Chondrocyte (in vitro differentiated cells): ENCODE results near the gene BMPER. TPM values are rescaled to one million over a fixed set of nuclear protein-coding genes. Genes with fewer than 3 reads are reported as not detected.

Experiments
- DNase-seq: peaks from one replicate; pipeline ENCODE4 v3.0.0; 2021; ENCODE audit warnings: mixed read lengths, low spot score
- H3K27ac Mint-ChIP-seq: one replicate; pipeline ENCODE4 v1.8.0; 2021; ENCODE audit warnings: mild to moderate bottlenecking, moderate library complexity, mixed read lengths; ENCODE audit not compliant: unreplicated experiment
- H3K27me3 Mint-ChIP-seq: 2 replicates; pipeline ENCODE4 v1.8.0; 2021; ENCODE audit warnings: low read depth, mixed read lengths
- H3K36me3 Mint-ChIP-seq: 2 replicates; pipeline ENCODE4 v1.8.0; 2021; ENCODE audit warnings: low read depth, mixed read lengths
- H3K4me1 Mint-ChIP-seq: 2 replicates; pipeline ENCODE4 v1.8.0; 2021; ENCODE audit warnings: low read depth, mild to moderate bottlenecking, mixed read lengths
- H3K4me3 Mint-ChIP-seq: one replicate; pipeline ENCODE4 v1.8.0; 2021; ENCODE audit warnings: mild to moderate bottlenecking, moderate library complexity, mixed read lengths; ENCODE audit not compliant: unreplicated experiment
- H3K9me3 Mint-ChIP-seq: 2 replicates; pipeline ENCODE4 v1.8.0; 2021; ENCODE audit warnings: low read depth, mixed read lengths
- total RNA-seq: library from RNA; stranded (reverse); gene quantifications from 3 replicates; pipeline ENCODE4 v1.2.1, GENCODE V29; 2021
- TF ChIP-seq, protein P1 (sequence below): fragments of 200-600 bp; sonication (generic); IDR thresholded peaks from 2 replicates; pipeline ENCODE4 v1.5.0; 2021; ENCODE audit warnings: antibody characterized with exemption, mild to moderate bottlenecking, moderate library complexity

The BMPER gene
- total RNA-seq, 1 donor from 2014 or later: 0.30 TPM

DNA sequence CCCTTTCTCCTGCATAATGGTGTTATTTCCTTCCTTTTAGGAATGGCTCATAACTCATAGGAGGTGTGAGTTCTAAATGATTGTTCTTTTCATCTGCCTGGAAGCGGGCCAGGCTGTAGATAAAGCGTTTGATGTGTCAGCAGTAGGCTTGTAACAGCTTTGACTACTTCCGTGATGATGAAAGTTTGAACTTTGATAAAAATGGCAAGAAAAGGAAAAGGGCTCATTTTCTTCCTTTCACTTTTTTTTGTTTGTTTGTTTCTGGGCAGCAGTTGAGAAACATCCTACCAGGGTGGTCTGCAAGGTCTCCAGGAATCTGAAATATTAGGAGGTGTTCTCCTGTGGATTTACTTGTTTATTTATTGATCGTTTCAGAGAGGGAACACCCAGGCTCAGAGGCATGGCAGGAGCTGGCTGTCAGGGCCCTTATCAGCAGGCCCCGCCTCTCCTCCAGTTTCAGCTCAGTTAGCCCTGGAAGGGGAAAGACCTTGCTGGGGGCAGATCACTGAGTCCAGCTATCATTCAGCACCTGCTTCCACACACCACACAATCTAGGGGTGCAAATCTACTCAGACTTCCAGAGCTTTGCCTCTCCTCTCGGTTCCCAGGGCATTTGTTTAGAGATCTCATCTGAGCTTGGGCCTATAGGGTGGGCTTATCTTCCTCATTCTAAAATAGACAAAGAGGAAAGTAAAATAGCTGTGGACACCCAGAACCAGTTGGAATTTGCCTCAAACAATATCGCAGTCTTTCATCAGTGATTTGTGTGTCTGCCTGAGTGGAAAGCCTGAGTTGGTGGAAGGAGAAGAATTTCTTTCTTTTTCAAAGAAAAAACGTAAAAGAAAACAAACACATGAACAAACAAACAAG is 130.9 kb downstream of the BMPER start:
- no peaks in the 10 kb centered on the region for H3K9me3 Mint-ChIP-seq
- no peaks in the 10 kb centered on the region for H3K36me3 Mint-ChIP-seq
- DNase-seq: no peak
- peaks cover 7% of the 10 kb centered on the region for H3K4me1 Mint-ChIP-seq
- H3K27me3 Mint-ChIP-seq: no peaks in the 10 kb centered on the region
- TF ChIP-seq, protein P1, sequence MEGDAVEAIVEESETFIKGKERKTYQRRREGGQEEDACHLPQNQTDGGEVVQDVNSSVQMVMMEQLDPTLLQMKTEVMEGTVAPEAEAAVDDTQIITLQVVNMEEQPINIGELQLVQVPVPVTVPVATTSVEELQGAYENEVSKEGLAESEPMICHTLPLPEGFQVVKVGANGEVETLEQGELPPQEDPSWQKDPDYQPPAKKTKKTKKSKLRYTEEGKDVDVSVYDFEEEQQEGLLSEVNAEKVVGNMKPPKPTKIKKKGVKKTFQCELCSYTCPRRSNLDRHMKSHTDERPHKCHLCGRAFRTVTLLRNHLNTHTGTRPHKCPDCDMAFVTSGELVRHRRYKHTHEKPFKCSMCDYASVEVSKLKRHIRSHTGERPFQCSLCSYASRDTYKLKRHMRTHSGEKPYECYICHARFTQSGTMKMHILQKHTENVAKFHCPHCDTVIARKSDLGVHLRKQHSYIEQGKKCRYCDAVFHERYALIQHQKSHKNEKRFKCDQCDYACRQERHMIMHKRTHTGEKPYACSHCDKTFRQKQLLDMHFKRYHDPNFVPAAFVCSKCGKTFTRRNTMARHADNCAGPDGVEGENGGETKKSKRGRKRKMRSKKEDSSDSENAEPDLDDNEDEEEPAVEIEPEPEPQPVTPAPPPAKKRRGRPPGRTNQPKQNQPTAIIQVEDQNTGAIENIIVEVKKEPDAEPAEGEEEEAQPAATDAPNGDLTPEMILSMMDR: no peak
- H3K4me3 Mint-ChIP-seq: no peak overlapping the region
- H3K27ac Mint-ChIP-seq: no peak overlapping the region

DNA sequence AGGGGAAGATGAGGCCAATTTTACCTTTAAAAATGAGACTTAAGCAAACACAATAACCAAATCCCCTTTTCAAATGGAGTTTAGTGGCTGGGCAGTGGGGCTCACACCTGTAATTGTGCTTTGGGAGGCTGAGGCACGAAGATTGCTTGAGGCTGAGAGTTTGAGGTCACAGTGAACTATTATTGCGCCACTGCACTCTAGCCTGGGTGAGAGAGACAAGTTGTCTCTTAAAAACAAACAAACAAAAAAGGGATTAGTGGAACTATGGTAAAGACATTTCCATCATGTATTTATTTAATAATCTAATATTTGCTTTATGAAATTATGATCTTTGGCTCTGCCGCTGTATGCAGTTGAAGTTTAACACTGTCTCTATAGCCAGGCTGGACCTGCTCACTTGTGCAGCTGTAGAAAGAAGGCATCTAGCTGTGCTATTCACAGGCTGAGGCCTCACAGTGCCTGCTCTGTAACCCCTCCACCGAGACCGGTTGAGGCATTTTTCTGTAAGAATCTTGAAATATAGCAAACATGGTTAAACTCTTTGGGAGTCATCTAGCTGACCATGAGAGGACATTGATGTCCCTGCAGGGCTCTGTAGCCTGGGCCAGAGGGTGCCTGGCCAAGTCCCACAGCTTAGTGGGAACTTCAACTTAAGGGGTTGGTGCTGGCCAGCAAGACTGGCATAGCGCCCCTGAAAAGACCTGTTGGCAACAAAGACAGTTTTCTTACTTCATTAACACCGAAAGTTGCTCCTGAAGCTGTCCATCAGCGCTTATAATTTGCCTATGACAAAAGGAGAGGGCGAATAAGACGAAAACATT is 131.8 kb downstream of the BMPER start:
- TF ChIP-seq, protein P1: no peak
- H3K36me3 Mint-ChIP-seq: no peaks in the 10 kb centered on the region

DNA sequence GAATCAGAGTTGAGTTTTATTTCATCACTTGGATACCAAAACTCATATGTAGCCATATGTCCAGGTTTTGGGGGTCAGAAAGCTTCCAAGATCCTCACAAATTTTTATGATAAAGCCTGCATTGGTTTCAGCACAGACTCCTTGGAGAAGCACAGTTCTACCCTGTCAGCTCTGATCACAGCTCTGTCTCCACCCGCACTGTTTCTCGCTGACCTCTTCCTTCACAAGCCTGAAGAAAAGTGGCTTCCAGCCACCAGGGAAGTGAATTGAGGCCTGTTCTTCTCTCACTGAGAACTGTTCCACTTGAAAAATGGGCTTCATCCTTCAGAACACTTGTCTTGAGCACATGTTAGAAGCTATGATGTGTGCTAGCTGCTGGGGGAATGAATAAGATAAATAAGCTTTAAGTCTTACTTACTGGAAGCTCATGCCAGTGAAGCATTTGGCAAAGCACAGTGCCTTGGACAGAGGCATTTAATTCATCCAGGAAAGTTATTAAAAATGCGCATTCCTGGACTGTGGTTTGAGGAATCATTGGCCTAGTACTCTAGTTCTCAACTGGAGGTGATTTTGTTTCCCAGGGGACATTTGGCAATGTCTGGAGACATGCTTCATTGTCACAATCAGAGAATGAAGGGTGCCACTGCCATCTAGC is 133.6 kb downstream of the BMPER start:
- H3K9me3 Mint-ChIP-seq: no peaks in the 10 kb centered on the region
- H3K4me1 Mint-ChIP-seq: peaks cover 7% of the 10 kb centered on the region
- H3K27me3 Mint-ChIP-seq: no peaks in the 10 kb centered on the region
- no peak overlapping the region for H3K4me3 Mint-ChIP-seq
- no peaks in the 10 kb centered on the region for H3K36me3 Mint-ChIP-seq
- H3K27ac Mint-ChIP-seq: no peak overlapping the region
- DNase-seq: no peak
- TF ChIP-seq, protein P1: no peak

More for the DNA sequence above, 131.8 kb downstream of the BMPER start:
- Mint-ChIP-seq H3K27me3 (no peaks in the 10 kb centered on the region), H3K9me3 (no peaks in the 10 kb centered on the region), H3K27ac (no peak overlapping the region), H3K4me1 (peaks cover 7% of the 10 kb centered on the region), H3K4me3 (no peak overlapping the region)
- no peak for DNase-seq

DNA sequence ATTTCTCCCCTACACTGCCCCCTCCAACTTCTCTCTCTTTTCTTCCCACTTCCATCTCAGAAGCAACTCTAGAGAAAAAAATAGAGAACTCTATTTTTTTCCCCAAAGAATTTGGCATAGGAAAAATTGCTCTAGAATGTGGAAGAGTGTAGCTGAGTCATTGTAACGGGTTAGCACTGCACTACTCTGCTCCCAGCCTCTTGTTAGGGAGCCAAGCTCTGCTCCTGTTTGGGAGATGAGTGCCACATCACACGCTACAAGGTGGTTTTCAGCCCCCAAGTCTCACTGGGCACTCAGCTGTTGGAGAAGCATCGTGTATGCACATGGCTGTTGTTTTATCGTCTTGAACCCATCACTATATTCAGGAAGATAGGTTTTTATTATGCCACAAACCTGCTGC is 136.4 kb downstream of the BMPER start:
- H3K4me1 Mint-ChIP-seq: peaks cover 7% of the 10 kb centered on the region
- no peaks in the 10 kb centered on the region for H3K36me3 Mint-ChIP-seq
- H3K4me3 Mint-ChIP-seq: no peak overlapping the region
- no peak for DNase-seq
- no peak overlapping the region for H3K27ac Mint-ChIP-seq
- H3K9me3 Mint-ChIP-seq: no peaks in the 10 kb centered on the region
- no peaks in the 10 kb centered on the region for H3K27me3 Mint-ChIP-seq
- TF ChIP-seq, protein P1: no peak

DNA sequence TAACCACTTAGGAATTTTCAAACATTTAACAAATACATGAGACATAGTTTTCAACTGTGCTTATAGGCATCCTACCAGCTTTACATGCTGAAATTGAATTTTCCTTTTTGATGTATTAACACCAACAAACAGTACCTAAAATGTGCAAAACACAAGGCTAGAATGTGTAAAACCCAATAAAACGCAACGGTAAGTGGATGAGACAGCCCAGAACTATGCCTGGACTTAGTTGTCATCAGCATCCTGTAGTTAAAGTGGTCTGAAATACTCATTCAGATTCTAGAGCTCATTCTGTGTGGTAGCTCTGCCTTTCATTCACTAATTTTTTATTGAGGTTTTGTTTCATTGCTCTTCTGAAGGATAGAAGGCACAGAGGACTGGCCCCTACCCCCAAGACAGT is 137.1 kb downstream of the BMPER start:
- H3K27ac Mint-ChIP-seq: no peak overlapping the region
- TF ChIP-seq, protein P1: no peak

More for the DNA sequence above, 137.1 kb downstream of the BMPER start:
- no peaks in the 10 kb centered on the region for H3K9me3 Mint-ChIP-seq
- no peak for DNase-seq
- H3K36me3 Mint-ChIP-seq: no peaks in the 10 kb centered on the region
- peaks cover 7% of the 10 kb centered on the region for H3K4me1 Mint-ChIP-seq
- H3K27me3 Mint-ChIP-seq: no peaks in the 10 kb centered on the region
- H3K4me3 Mint-ChIP-seq: no peak overlapping the region
